Pancreas (tissue), 10 donors: Measurements from ENCODE around the gene CYSLTR2. TPM values are rescaled to one million over a fixed set of nuclear protein-coding genes. Genes with fewer than 3 reads are reported as not detected.
A peak's percentile ranks its signal among the peaks of the same experiment; 100 is the strongest.

Experiments used
- ATAC-seq, 4 donors: fragments of 200-7000 bp; cut with Tn5 transposase; one replicate each; pipeline versions ENCODE4 v1.8.0 to v1.9.1; 2020; ENCODE audit warnings: mild to moderate bottlenecking in 4 of 4, moderate library complexity in 4 of 4
- DNase-seq, 6 donors: peaks; one replicate each; pipeline ENCODE4 v3.0.0-alpha.2; 2020
- FAIRE-seq: peaks from 2 replicates; lab custom pipeline; 2012; peaks lifted over from hg19 to GRCh38; lab: Jason Lieb, UNC
- H3K27ac ChIP-seq, 4 donors: fragments of 200-600 bp; sonication (generic); 1 replicate in 3 of 4; 2 replicates in 1 of 4; pipeline versions ENCODE4 v1.5.0 to v1.8.0; 2020
- H3K27me3 ChIP-seq, 4 donors: fragments of 200-600 bp; one replicate each; pipeline ENCODE4 v1.8.0; 2021
- H3K36me3 ChIP-seq, 3 donors: fragments of 200-600 bp; sonication (generic) in 1 of 3; one replicate each; pipeline versions ENCODE4 v1.5.0 to v1.8.0; 2020 to 2021
- H3K4me1 ChIP-seq, 3 donors: fragments of 200-600 bp; one replicate each; pipeline ENCODE4 v1.8.0; 2021
- H3K4me3 ChIP-seq, 4 donors: fragments of 200-600 bp; sonication (generic) in 2 of 4; one replicate each; pipeline versions ENCODE4 v1.5.0 to v1.8.0; 2020 to 2021
- H3K9me3 ChIP-seq, 4 donors: fragments of 200-600 bp; one replicate each; pipeline ENCODE4 v1.8.0; 2021
- WGBS, 2 donors: extraction: QIAGEN DNeasy Blood & Tissue Kit; methylation state at CpG; one replicate each; pipeline ENCODE4 v1.1.7; 2013; 5-methylcytosine and 5-hydroxymethylcytosine counted together
- intact Hi-C, 3 donors: fragments of 100-400 bp; cut with DNase I; formaldehyde crosslinking; loops; one replicate each; pipeline versions ENCODE4 v1.11.1 to v1.14.2; 2022
- polyA plus RNA-seq, 2 donors: library from polyadenylated mRNA; stranded (reverse); fragments of 200-250 nt; gene quantifications; one replicate each; pipeline ENCODE4 v1.2.3, GENCODE V29; 2013
- total RNA-seq, 6 donors: library from RNA; stranded (reverse); fragmentation: NEBNext Ultra II Directional in 4 of 6; extraction: Animal tissue kit (Norgen Biotek cat#: 25700) in 4 of 6; gene quantifications; one replicate each; pipeline versions ENCODE4 v1.2.1 to v1.2.4, GENCODE V29; 2021 to 2023
- TF ChIP-seq, protein P1 (sequence below), 4 donors: fragments of 200-600 bp; sonication (generic) in 3 of 4; IDR thresholded peaks; one replicate each; pipeline versions ENCODE4 v1.5.0 to v1.8.0; 2021; ENCODE audit warnings: antibody characterized with exemption in 4 of 4
- donor health status: healthy with polysubstance abuse.
- donor health status: DM: no; HTN: no; CAD: no; lungs with moderate emphysema.
- donor health status: DM: no; HTN: no; CAD: no.
- donor health status: control.
- donor health status: control.
- donor health status: Bipolar disorder and iron deficiency.
- donor health status: DM: yes; HTN: yes; CAD: no.
- donor health status: DM: no; HTN: no; CAD: no.
- donor health status: DM: no; HTN: no; CAD: no.
- donor health status: DM: yes; HTN: yes; CAD: no.

CYSLTR2 gene, protein sequence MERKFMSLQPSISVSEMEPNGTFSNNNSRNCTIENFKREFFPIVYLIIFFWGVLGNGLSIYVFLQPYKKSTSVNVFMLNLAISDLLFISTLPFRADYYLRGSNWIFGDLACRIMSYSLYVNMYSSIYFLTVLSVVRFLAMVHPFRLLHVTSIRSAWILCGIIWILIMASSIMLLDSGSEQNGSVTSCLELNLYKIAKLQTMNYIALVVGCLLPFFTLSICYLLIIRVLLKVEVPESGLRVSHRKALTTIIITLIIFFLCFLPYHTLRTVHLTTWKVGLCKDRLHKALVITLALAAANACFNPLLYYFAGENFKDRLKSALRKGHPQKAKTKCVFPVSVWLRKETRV
- total RNA-seq (under 1 TPM in 4 of 6 donors, not detected in 2; 0.06 to 0.43 (median 0.13) TPM), polyA plus RNA-seq (under 1 TPM; 0.15 to 0.31 TPM)

DNA sequence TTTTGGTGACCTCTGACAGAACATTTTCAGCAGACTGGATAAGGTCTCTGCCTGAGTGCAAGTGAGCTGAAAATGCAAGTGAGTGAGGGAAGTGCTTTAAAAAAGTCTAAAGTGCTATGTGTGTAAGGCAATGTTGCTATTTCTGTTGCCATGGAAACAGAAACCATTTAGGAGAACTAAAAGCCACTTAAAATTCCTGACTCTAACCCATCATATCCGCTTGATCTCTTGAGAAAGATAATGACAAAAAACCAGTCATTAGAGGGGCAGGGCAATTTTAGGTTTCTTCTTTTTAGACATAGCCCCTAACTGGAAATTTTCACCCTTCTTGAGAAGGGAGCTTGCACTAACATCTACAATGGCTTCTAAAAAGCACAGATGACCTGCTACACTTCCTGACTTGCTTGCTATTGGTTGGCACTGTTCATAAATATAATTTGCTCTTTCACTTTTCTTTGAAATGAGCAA, at the start of gene CYSLTR2:
CYSLTR2 (plus strand) TSS at position 458 of the 468 bp plus-strand sequence. CDS start 52,889 bp downstream, outside the sequence.
- no peak for DNase-seq
- H3K4me3 ChIP-seq, result no peak within 1 kb of the TSS
- no peaks in the 10 kb centered on the region for H3K9me3 ChIP-seq
- H3K27me3 ChIP-seq, result no peaks in the 10 kb centered on the region
- peak in 3 of 4 donors; percentile 45 to 77 (median 65) for ATAC-seq
- no peak for FAIRE-seq
- H3K36me3 ChIP-seq, result no peaks in the 10 kb centered on the region
- intact Hi-C loops, result no loop called here
- TF ChIP-seq, protein P1, sequence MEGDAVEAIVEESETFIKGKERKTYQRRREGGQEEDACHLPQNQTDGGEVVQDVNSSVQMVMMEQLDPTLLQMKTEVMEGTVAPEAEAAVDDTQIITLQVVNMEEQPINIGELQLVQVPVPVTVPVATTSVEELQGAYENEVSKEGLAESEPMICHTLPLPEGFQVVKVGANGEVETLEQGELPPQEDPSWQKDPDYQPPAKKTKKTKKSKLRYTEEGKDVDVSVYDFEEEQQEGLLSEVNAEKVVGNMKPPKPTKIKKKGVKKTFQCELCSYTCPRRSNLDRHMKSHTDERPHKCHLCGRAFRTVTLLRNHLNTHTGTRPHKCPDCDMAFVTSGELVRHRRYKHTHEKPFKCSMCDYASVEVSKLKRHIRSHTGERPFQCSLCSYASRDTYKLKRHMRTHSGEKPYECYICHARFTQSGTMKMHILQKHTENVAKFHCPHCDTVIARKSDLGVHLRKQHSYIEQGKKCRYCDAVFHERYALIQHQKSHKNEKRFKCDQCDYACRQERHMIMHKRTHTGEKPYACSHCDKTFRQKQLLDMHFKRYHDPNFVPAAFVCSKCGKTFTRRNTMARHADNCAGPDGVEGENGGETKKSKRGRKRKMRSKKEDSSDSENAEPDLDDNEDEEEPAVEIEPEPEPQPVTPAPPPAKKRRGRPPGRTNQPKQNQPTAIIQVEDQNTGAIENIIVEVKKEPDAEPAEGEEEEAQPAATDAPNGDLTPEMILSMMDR (IDR thresholded peaks at IDR 0.05), result no peak
- 47 to 58% methylated on average over 1 of the region's 1 CpG for WGBS, 2 donors
- peaks cover 0 to 3% (median 0%) of the 10 kb centered on the region in 3 donors for H3K4me1 ChIP-seq
- H3K27ac ChIP-seq, result no peak within 1 kb of the TSS

DNA sequence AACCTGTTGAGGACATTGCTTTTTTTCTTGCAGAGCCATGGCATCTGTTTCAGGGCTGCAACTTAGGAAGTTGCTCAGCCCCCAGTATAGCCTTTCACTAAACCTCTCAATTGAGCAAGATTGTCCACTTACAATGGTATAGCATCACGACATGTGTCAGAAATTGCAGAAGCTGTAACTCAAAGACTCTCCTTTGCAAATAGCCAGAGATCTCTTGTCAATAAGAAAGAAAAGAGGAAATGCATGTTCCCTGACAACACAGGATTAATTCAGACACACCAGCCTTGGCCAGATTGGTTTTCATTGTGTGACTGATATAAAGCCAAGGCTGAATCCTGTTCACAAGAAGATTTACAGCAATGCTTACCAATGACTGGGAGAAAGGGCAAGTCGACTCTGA, 38.7 kb upstream of the CYSLTR2 start:
- no peaks in the 10 kb centered on the region for H3K4me1 ChIP-seq
- H3K36me3 ChIP-seq, result no peaks in the 10 kb centered on the region
- no peak overlapping the region for H3K27ac ChIP-seq
- ATAC-seq, result no peak
- no peak overlapping the region for H3K4me3 ChIP-seq
- H3K27me3 ChIP-seq, result no peaks in the 10 kb centered on the region
- WGBS, 2 donors, result 72 to 73% methylated on average over 2 of the region's 2 CpGs
- no peak for DNase-seq
- H3K9me3 ChIP-seq, result no peaks in the 10 kb centered on the region
- TF ChIP-seq, protein P1 (IDR thresholded peaks at IDR 0.05), result no peak
- intact Hi-C loops, result no loop called here
- FAIRE-seq, result no peak

DNA sequence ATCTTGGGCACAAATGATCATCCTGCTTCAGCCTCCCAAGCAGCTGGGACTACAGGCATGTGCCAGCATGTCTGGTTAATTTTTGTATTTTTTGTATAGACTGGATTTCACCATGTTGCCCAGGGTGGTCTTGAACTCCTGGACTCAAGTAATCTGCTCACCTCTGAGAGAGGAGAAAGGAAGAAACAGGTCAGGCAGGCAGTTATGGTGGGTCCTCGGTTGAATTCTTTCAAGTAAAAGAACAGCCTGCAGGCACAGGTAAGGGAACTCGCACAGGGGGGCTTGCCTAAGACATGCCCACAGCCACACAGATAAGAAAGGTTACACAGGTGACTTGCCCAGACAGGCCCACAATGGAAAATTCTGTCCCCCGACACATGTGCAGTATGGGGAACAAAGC, 34.8 kb upstream of the CYSLTR2 start:
- no peaks in the 10 kb centered on the region for H3K9me3 ChIP-seq
- intact Hi-C loops, result no loop called here
- TF ChIP-seq, protein P1 (IDR thresholded peaks at IDR 0.05), result no peak
- no peak overlapping the region for H3K4me3 ChIP-seq
- H3K27me3 ChIP-seq, result no peaks in the 10 kb centered on the region
- WGBS, 2 donors, result 88 to 93% methylated on average over 3 of the region's 3 CpGs
- no peaks in the 10 kb centered on the region for H3K4me1 ChIP-seq
- no peak for ATAC-seq
- H3K27ac ChIP-seq, result no peak overlapping the region
- no peak for FAIRE-seq
- H3K36me3 ChIP-seq, result no peaks in the 10 kb centered on the region
- DNase-seq, result no peak

DNA sequence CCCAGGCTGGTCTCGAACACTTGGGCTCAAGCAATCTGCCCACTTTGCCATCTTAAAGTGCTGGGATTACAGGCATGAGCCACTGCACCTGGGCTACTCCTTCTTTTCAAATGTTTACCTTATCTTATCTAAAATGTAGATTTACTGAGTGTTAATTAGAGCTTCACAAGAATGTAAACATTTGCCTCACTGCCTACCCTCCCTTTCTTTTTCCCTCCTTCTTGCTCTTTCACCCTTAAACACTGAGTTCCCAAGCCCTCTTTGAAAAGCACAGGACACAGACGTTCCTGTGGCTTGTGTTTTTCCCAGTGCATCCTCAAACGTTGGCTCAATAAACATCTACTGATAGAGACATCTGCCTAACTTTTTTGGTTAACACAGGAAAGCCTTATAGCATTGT, 32.7 kb upstream of the CYSLTR2 start:
- no peak overlapping the region for H3K27ac ChIP-seq
- no peaks in the 10 kb centered on the region for H3K27me3 ChIP-seq
- intact Hi-C loops, result no loop called here
- TF ChIP-seq, protein P1 (IDR thresholded peaks at IDR 0.05), result no peak
- H3K4me3 ChIP-seq, result no peak overlapping the region
- ATAC-seq, result no peak
- FAIRE-seq, result no peak
- H3K36me3 ChIP-seq, result no peaks in the 10 kb centered on the region
- no peak for DNase-seq
- WGBS, 2 donors, result 59 to 62% methylated on average over 3 of the region's 3 CpGs
- H3K9me3 ChIP-seq, result no peaks in the 10 kb centered on the region
- H3K4me1 ChIP-seq, result peaks cover 14 to 20% (median 18%) of the 10 kb centered on the region in 3 donors

DNA sequence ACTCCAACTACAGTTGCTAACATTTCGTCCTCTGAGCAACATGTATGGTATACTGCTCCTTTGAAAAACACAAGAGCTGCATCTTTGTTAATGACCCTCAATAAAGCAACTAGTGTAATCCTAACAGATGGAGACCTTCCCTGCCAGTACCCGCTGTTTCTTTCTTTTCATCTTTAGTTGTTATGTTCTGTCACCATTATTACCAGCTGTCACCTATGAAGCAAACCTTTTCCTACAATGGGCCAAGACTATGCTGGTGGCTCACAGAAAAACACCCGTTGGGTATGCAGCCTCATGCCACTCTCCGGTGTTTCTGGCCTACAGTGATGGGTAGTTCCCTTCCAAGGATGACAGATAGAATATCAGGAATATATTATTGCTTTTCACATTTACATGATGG, 29.7 kb upstream of the CYSLTR2 start:
- TF ChIP-seq, protein P1 (IDR thresholded peaks at IDR 0.05), result no peak
- Histone ChIP-seq H3K9me3 (no peaks in the 10 kb centered on the region), H3K27ac (no peak overlapping the region), H3K36me3 (no peaks in the 10 kb centered on the region), H3K4me1 (peaks cover 23 to 36% (median 36%) of the 10 kb centered on the region in 3 donors), H3K27me3 (no peaks in the 10 kb centered on the region), H3K4me3 (no peak overlapping the region)
- FAIRE-seq (no peak), DNase-seq (no peak), ATAC-seq (no peak)
- 85 to 97% methylated on average over 4 of the region's 4 CpGs for WGBS, 2 donors
- intact Hi-C loops, result no loop called here
